Nephron progenitor cell (in vitro differentiated cells): ENCODE measurements around the gene PIK3R3.

ENCODE experiments used
- DNase-seq: peaks from one replicate; pipeline ENCODE4 v3.0.0; 2021
- H3K27ac Mint-ChIP-seq: 2 replicates; pipeline ENCODE4 v1.8.0; 2021; ENCODE audit warnings: mild to moderate bottlenecking, moderate library complexity, mixed read lengths
- H3K27me3 Mint-ChIP-seq: 2 replicates; pipeline ENCODE4 v1.8.0; 2021; ENCODE audit warnings: mild to moderate bottlenecking, low read depth, mixed read lengths; ENCODE audit not compliant: poor library complexity
- H3K36me3 Mint-ChIP-seq: 2 replicates; pipeline ENCODE4 v1.8.0; 2021; ENCODE audit warnings: low read depth, mixed read lengths
- H3K4me1 Mint-ChIP-seq: 2 replicates; pipeline ENCODE4 v1.8.0; 2021; ENCODE audit warnings: mixed read lengths
- H3K4me3 Mint-ChIP-seq: 2 replicates; pipeline ENCODE4 v1.8.0; 2021; ENCODE audit warnings: mild to moderate bottlenecking, moderate library complexity, mixed read lengths
- H3K9me3 Mint-ChIP-seq: 2 replicates; pipeline ENCODE4 v1.8.0; 2021; ENCODE audit warnings: mild to moderate bottlenecking, moderate library complexity, mixed read lengths
- CTCF ChIP-seq: fragments of 200-600 bp; sonication (generic); IDR thresholded peaks from 2 replicates; pipeline ENCODE4 v1.5.0; 2021; ENCODE audit warnings: antibody characterized with exemption

PIK3R3 gene

GRCh38 chr1:46160212-46160611, 27.8 kb upstream of the PIK3R3 start:
- Mint-ChIP-seq H3K9me3 (no peaks in the 10 kb centered on the region), H3K27ac (no peak overlapping the region), H3K36me3 (no peaks in the 10 kb centered on the region), H3K27me3 (peaks cover 20% of the 10 kb centered on the region), H3K4me3 (no peak overlapping the region), H3K4me1 (no peaks in the 10 kb centered on the region)
- DNase-seq = no peak
- no peak for TF ChIP-seq CTCF

GRCh38 chr1:46159516-46159915, 27.1 kb upstream of the PIK3R3 start:
- Mint-ChIP-seq H3K27me3 (peaks cover 14% of the 10 kb centered on the region), H3K36me3 (no peaks in the 10 kb centered on the region), H3K4me3 (no peak overlapping the region), H3K27ac (no peak overlapping the region), H3K9me3 (no peaks in the 10 kb centered on the region), H3K4me1 (no peaks in the 10 kb centered on the region)
- DNase-seq = no peak
- TF ChIP-seq CTCF = no peak

- DNase-seq = no peak
- H3K4me3 Mint-ChIP-seq = no peak overlapping the region
These were observed 26.2 kb upstream of the PIK3R3 start for GRCh38 chr1:46158312-46159281.

GRCh38 chr1:46157916-46158311, 25.5 kb upstream of the PIK3R3 start:
- no peaks in the 10 kb centered on the region for H3K9me3 Mint-ChIP-seq
- peaks cover 8% of the 10 kb centered on the region for H3K27me3 Mint-ChIP-seq
- H3K36me3 Mint-ChIP-seq = no peaks in the 10 kb centered on the region
- H3K27ac Mint-ChIP-seq = no peak overlapping the region
- H3K4me1 Mint-ChIP-seq = no peaks in the 10 kb centered on the region
- no peak for TF ChIP-seq CTCF
- no peak overlapping the region for H3K4me3 Mint-ChIP-seq
- DNase-seq = no peak

More at GRCh38 chr1:46158312-46159281, 26.2 kb upstream of the PIK3R3 start:
- Mint-ChIP-seq H3K9me3 (no peaks in the 10 kb centered on the region), H3K27me3 (peaks cover 9% of the 10 kb centered on the region), H3K4me1 (no peaks in the 10 kb centered on the region), H3K36me3 (no peaks in the 10 kb centered on the region), H3K27ac (no peak overlapping the region)
- TF ChIP-seq CTCF = no peak

- Mint-ChIP-seq H3K27me3 (peaks cover 5% of the 10 kb centered on the region), H3K4me1 (peaks cover under 1% of the 10 kb centered on the region), H3K27ac (no peak overlapping the region), H3K36me3 (no peaks in the 10 kb centered on the region), H3K9me3 (no peaks in the 10 kb centered on the region), H3K4me3 (no peak overlapping the region)
- no peak for DNase-seq
- TF ChIP-seq CTCF = no peak
These were observed 21.3 kb upstream of the PIK3R3 start for GRCh38 chr1:46153732-46154131.

- no peaks in the 10 kb centered on the region for H3K36me3 Mint-ChIP-seq
- H3K27ac Mint-ChIP-seq = no peak overlapping the region
- no peak for TF ChIP-seq CTCF
- DNase-seq = no peak
- peaks cover 6% of the 10 kb centered on the region for H3K4me1 Mint-ChIP-seq
- no peak overlapping the region for H3K4me3 Mint-ChIP-seq
- peaks cover 5% of the 10 kb centered on the region for H3K27me3 Mint-ChIP-seq
- H3K9me3 Mint-ChIP-seq = no peaks in the 10 kb centered on the region
These were observed 20.8 kb upstream of the PIK3R3 start for GRCh38 chr1:46153228-46153627.
